ENCODE data around the gene PKP3.
"Not testable (repeated sequence)": the region's sequence is repeated elsewhere in the genome, so short reads cannot be mapped to it uniquely, and the experiment has no call there.

PKP3 gene

DNA sequence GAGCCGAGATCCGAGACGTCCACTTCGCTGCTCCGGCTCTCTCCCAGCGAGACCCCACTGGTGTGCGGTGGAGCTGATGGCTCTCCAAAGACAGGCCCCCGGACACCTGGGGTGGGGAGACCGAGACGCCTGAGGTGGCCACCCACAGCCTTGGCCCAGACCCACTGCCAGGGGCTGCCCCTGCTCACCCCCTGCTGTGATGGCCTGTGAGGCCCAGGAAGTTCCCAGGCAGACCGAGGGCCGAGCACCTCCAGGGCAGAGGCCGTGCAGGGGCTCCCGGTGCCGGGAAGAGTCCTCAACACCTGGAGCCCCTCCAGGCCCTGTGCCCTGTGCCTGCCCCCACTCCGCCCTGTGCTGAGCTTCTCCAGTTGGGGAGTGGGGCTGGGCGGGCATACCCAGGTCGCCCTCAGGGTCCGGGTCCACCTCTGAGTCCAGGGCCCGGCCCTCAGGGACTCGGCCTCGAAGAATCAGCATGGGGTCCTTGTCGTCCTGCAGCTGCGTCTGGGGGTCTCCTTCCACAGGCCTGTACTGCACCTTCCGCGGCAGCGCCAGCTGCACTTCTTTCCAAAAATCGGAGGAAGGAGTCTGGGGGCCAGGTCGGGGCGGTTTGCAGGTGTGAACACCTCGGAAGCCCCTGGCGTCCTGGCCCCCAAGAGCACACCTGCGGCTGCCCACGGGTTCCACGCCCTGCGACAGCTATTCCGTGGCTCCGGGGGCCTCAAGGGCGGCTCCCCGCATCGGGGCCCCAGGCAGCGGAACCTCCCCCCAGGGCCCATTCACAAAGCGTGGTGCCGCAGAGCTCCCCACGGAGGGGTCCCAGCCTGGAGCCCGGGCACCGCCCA lies 12.2 kb downstream of the PKP3 start:
- H3K4me3 ChIP-seq (ENCODE audit: low read length), result peak overlapping the region; percentile 45
- no peak for DNase-seq (ENCODE audit: low read depth, low spot score)

DNA sequence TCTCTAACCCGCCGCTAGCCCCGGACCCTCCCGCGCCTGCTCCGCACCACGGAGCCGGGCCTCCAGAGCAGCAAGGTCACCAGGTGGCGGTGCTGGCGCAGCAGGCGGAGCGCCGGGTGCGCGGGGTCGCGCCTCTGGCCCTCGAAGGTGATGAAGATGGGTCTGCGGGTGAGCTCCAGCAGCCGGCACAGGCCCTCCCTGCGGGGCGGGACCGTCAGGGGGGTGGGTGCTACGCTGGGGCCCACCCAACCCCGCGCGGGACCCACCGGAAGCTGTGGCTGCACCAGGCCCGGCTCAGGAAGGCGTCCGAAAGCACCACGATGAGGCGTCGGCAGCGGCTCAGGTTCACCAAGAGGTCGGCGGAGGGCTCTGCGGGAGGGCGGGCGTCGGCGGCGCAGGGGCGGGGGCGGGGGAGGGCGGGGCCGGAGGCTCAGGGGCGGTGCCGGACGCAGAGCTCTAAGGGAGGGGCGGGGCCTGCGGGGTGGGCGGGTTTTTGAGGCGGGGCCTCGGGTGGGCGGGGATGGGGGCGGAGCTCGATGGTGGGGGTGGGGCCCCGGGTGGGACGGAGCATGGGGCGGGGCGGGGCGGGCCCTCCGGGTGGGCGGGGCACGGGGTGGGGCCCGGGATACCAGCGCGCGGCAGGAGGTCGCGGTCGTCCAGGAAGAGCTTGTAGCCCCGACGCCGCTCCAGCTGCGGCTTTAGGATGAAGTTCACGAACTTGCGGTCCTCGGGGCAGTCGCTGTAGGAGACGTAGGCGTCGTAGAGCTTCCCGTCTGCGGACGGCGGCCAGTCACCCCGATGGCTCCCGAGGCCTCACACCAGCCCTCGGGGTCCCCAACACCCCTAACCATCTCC lies 13.0 kb downstream of the PKP3 start:
- H3K4me3 ChIP-seq (ENCODE audit: low read length), result peak overlapping the region; percentile 45
- peak; percentile 93 for DNase-seq (ENCODE audit: low read depth, low spot score)

DNA sequence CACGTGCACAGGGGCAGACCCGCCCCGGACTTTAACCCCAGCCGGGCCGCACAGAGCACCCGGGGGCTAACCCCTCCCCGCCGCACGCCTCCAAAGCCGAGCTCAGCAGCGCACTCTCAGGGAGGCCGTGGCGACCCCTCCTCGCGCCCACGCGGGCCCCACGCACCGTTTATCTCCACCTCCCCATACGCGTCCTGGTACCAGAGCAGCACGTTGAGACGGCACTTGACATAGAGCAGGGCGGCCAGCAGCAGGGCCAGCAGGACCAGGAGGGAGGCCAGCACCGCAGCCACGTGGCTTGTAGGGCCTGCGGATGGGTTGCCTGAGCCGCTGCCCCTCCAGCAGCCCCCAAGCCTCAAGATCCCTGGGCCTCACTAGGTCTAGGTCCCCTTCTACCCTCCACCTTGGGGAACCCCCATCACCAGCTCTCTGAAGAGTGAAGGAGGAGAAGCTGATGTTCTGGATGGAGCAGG lies 13.7 kb downstream of the PKP3 start:
- peak overlapping the region; percentile 15; the same call in 1 of the 2 replicates for H3K4me3 ChIP-seq (ENCODE audit: low read length)
- DNase-seq (ENCODE audit: low read depth, low spot score), result no peak

DNA sequence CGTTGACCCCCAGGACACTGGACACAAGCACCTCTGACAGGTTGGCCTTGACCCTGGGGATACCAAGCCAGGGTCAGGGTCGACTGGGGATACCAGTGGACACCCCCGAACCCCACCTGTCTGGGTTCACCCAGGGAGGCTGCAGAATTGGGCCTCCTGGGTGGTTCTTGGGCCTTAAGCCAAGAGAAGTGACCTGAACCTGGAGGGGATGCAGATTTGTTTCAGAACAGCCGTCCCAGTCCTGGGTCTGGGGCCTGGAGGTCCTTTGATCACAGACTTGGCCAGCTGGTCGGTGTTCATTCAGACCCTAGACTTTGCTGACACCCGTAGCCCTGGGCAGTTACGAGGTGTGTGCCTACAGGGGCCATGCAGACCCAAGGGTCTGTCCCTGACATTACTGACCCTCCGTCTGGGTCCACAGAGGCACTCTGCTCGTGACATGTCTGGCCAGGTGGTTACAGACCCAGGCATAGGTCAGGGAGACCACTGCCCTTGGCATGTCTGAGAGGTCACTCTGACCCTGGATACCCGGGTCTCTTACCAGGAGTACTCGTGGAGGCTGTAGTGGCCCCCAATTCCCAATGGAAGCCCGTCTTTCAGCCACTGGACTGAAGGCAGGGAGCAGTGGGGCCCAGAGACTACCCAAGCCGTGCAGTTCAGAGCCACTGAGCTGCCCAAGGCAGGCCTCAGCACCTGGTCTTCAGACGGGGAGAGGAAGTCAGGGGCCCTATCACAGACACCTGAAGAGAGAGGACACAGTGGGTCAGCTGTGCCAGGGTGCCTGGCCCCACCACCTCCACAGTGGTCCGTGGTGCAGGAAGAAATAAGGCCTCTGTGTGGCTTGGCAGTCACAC lies 14.4 kb downstream of the PKP3 start:
- no peak for DNase-seq (ENCODE audit: low read depth, low spot score)
- no peak overlapping the region for H3K4me3 ChIP-seq (ENCODE audit: low read length)

DNA sequence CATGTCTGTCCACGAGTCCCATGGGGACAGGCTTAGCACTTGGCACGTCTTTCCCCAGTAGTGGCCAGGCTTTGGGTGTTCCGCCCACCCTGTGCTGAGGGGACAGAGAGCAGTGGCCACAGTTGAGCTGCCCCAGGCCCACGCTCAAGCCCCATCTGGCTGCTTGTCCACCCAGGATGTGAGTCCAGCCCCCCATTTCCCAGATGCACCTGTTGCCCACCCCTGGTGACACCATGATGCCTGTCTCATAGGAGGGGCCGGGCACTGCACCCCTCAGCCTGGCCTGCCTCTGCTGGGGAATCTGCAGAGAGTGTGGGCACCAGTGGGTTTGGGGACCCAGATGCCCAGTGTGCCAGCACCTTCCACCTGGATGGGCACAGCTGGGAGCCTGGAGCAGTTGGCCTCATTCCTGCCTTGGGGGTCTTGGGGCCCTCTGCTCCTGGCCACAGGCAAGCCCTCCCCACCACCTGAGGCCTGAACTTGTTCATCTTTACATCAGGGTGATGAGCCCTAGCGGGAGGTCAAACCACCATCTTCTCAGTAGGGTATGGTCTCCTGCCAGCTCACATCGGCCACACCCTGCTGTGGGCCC lies 15.1 kb downstream of the PKP3 start:
- DNase-seq (ENCODE audit: low read depth, low spot score), result no peak
- no peak overlapping the region for H3K4me3 ChIP-seq (ENCODE audit: low read length)

DNA sequence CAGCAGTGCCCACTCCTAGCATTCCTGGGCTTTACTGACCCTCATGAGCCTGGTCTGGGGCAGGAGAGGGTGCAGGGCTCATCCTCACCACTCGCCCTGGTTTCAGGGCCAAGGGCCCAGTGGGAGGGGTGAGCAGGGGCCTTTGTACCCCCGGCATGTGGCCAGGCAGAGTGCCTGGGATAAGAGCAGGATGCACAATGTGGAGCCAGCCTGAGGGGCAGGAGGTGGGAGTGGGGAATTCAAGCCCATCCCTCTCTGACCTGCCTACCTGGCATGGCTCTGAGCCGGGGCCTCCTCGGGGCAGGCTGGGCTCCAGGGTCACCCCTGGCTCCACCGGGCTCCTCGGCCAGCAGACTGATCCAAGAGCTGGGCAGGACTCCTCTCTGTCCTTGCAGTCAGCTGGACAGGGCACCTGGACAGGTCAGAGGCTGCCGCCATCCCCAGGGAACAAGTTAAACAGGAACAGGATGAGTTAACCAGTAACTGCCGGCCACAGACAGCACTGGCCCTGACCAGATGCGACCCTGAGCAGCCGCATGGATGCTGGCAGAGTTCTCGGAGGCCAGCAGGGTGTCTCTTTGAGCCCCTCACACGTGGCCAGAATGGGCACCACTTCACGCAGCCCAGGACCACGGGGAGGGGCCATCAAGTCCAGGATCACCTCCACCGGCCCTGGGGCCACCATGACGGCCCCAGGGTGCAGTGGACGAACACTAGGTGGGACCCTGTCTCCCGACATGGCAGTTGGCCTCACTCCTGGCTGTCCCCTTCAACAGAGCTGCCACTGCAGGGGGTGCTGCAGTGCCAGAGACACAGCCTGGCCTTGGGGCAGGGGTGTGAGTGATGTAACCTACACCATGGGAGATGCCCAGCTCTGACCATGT lies 15.8 kb downstream of the PKP3 start:
- H3K4me3 ChIP-seq (ENCODE audit: low read length), result no peak overlapping the region
- no peak for DNase-seq (ENCODE audit: low read depth, low spot score)

DNA sequence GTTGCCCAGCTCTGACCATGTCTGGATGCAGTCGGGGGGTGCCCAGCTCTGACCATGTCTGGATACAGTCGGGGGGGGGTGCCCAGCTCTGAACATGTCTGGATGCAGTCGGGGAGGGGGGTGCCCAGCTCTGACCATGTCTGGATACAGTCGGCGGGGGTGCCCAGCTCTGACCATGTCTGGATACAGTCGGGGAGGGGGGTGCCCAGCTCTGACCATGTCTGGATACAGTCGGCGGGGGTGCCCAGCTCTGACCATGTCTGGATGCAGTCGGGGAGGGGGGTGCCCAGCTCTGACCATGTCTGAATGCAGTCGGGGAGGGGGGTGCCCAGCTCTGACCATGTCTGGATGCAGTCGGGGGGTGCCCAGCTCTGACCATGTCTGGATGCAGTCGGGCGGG lies 16.7 kb downstream of the PKP3 start:
- DNase-seq (ENCODE audit: low read depth, low spot score); H3K4me3 ChIP-seq (ENCODE audit: low read length): not testable (repeated sequence)

DNA sequence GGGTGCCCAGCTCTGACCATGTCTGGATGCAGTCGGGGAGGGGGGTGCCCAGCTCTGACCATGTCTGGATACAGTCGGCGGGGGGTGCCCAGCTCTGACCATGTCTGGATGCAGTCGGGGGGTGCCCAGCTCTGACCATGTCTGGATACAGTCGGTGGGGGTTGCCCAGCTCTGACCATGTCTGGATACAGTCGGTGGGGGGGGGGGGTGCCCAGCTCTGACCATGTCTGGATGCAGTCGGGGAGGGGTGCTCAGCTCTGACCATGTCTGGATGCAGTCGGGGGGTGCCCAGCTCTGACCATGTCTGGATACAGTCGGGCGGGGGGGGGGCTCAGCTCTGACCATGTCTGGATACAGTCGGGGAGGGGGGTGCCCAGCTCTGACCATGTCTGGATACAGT lies 17.5 kb downstream of the PKP3 start:
- DNase-seq (ENCODE audit: low read depth, low spot score); H3K4me3 ChIP-seq (ENCODE audit: low read length): not testable (repeated sequence)

DNA sequence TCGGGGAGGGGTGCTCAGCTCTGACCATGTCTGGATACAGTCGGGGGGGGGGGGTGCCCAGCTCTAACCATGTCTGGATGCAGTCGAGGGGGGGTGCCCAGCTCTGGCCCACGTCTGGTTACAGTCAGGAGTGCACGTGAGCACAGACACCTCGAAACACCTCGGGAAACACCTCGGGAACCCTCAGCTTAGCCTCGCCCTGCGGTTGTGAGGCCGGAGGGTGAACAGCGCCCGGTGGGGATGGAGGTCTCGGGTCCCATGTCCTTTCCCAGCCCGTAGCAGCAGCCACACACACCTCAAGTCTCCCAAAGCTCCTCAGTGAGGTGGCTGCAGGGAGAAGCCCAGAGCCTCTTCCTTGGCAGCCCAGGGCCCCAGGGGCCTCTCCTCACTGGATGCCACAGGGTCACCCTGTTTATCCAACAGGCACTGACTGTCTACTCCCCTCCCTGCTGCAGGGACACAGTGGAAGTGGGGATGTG lies 18.7 kb downstream of the PKP3 start:
- no peak for DNase-seq (ENCODE audit: low read depth, low spot score)
- H3K4me3 ChIP-seq (ENCODE audit: low read length), result no peak overlapping the region

DNA sequence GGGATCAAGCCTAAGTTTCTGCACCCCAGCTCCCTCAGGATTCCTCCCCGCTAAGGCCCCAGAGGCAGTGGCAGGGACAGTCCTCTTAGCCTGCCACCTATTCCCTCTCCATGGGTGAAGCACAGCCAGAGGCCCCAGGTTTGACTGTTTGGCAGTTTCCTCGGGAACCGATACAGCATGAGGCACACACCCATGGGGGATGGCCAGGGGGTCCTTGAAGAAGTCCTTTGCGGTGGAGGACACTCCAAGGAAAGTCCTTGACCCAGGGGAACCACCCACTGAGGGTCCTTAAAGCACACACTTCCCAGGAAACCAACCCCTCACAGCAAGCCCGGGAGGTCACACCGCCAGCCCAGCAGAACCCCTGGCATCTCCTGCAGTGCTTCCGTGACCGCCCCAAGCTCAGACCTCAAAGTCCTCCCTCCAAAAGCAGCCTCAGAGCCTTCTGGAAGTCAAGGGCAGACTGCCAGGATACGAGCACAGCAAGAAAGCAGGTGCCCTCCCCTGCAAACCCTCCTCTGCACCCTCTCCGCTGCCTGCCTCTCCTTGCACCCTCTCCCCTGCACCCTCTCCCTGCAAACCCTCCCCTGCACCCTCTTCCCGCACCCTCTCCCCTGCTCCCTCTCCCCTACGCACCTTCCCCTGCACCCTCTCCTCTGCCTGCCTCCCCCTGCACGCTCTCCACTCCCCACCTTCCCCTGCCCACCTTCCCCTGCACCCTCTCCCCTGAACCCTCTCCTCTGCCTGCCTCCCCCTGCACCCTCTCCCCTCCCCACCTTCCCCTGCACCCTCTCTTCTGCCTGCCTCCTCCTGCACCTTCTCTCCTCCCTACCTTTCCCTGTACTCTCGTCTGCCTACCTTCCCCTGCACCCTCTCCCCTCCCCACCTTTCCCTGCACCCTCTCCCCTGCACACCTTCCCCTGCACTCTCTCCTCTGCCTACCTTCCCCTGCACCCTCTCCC lies 19.4 kb downstream of the PKP3 start:
- peak; percentile 47 for DNase-seq (ENCODE audit: low read depth, low spot score)
- peak overlapping the region; percentile 94; the same call in 1 of the 2 replicates for H3K4me3 ChIP-seq (ENCODE audit: low read length)

DNA sequence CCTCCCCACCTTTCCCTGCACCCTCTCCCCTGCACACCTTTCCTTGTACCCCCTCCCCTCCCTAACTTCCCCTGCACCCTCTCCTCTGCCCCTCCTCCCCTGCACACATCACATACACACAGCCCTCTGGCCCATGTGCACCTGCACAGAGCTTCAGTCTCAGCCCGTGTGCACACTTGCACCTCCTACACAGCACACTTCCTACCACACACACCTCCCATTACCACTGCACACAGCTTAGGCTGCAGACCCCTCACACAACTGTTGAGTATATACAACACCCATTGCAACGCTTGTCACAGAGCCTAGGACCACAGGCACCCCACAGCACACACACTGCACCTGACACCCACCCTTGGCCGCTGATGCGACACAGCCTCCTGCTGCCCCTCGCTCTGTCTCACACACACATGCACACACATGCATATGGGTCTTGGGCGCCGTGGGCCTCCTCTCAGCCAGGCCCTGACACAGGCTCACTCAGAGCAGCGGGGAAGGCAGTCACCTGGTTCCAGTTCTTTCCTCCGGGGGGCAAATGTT lies 20.4 kb downstream of the PKP3 start:
- peak overlapping the region; percentile 94 for H3K4me3 ChIP-seq (ENCODE audit: low read length)
- DNase-seq (ENCODE audit: low read depth, low spot score), result peak; percentile 70

DNA sequence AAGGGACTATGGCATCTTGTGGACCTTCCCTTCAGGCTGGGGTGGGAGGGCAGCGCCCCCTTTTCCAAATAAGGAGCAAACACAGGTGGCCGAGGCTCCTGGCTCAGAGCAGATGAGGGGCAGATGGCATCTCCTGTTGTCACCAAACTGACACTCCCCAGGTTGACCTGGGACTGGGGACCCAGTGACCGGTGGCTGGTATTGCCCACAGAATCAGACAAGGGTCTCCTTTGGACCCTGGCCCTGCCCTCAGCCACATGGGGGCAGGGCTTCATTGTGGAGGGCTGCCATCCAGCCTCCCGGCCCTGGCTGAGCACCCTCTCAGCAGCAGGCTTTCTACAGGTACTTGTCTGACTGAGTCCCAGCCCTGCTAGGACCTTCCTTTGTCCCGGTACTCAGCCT lies 21.6 kb downstream of the PKP3 start:
- peak overlapping the region; percentile 94 for H3K4me3 ChIP-seq (ENCODE audit: low read length)
- no peak for DNase-seq (ENCODE audit: low read depth, low spot score)

DNA sequence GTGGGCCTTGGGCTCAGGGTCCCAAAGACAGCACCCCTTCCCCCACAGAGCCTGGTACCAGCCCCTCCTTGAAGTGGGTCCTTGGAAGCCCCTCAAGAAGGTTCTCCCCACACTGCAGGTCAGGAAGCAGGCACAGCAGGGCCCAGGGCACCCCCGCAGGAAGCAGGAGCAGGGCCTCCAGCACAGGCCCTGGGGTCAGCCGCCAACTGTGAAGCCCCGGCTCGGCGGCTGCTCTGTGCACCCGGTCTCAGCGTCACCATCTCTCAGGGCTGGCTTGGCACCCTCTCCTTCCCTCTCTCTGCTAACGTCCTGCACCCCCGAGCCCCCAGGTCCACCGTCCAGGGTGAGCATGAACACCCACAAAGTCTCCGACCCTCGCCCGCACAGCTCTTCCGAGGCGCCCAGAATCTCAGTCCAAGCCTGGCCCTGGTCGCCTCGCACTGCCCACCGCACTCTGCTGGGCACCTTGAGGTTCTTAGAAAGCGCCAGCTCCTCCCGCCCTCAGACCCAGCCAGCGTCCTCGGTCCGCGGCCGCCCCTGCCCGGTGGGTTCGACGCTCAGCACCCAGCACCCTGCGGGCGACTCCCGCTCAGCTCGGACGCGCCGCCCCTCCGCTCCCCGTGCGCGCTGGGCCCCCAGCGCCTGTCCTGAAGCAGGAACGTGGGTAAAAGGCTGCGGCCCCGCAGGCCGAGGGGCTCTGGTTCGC lies 22.2 kb downstream of the PKP3 start:
- peak overlapping the region; percentile 94 for H3K4me3 ChIP-seq (ENCODE audit: low read length)
- DNase-seq (ENCODE audit: low read depth, low spot score), result no peak

DNA sequence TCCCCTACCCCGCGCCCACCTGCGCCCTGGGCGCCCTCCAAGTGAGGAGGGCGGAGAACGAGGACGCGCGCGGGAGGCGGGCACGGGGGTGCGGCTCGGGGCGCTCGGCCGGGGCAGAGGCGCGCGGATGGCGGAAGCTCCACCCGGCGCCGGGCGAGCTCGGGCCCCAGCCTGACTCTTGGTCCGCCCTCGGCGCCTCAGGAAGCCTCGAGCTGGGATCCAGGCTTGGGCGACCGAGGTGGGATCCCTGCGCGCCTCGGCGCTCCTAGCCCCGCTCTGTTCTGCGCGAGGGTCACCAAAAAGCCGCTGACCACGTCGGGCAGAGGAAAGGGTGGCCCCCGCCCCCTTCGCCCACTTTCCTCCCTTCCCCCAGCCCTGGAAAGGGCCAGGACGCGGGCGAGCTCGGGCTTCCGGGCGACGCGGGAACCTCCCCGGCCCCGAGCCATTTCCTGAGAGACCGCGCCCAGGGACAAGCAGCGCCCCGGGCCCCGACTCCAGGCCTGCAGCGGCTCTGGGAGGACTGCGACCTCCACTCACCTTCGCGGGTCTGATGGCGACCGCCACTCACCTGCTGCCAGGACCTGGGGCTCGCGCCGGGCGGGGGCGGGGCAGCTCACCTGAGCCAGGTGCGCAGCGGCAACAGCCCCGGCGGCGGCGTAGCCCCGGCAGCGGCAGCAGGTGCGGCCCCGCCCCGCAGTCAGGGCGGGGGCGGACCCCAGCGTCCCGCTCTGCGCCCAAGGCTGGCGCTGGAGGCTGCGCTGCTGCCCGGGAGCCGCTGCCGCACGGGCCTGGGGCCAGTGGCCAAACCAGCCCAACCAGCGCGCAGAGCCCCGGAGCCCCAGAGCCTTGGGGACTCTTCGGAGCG lies 23.0 kb downstream of the PKP3 start:
- DNase-seq (ENCODE audit: low read depth, low spot score), result no peak
- no peak overlapping the region for H3K4me3 ChIP-seq (ENCODE audit: low read length)

Measured in Jurkat, Clone E6-1 (cell line).